Inflammatory macrophage treated with lipopolysaccharide for 1 hour (primary cell): ENCODE data around the gene KCNG1.
A peak's percentile ranks its signal among the peaks of the same experiment; 100 is the strongest.

Experiments
- DNase-seq, 2 donors: peaks; one replicate each; pipeline ENCODE4 v3.0.0-alpha.2; 2020 to 2022

Gene KCNG1

DNA sequence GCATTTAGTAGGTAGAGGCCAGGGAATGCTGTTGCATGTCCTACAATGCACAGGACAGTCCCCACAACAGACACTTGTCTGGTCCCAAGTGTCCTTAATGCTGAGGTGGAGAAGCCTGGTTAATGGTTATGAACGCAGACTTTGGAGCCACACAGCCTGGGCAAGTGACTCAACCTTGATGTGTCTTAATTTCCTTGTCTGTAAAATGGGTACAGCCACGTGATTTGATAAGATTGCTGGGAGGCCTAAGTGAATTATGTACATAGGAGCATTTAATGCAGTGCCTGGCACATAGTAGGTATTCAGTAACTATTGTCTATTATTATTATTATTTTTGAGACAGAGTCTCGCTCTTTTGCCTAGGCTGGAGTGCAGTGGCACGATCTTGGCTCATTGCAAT, 11.4 kb downstream of the KCNG1 start:
- no peak for DNase-seq

DNA sequence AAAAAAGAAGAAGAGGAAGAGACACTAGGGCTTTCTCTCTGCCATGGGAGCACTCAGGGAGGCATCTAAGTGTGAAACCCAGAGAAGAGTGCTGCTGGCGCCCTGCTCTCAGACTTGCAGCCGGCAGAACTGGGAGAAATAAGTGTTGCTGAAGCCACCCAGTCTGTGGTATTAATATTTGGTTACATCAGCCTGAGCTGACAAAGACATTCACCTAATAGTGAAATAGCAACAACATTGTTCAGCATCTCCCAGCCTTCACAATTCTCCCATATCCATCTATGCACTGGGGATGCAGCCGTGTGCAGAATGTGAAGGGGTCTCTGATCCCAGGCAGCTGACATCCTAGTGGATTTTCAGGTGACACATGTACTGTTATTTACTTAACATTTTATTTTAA, 12.0 kb downstream of the KCNG1 start:
- DNase-seq = no peak

DNA sequence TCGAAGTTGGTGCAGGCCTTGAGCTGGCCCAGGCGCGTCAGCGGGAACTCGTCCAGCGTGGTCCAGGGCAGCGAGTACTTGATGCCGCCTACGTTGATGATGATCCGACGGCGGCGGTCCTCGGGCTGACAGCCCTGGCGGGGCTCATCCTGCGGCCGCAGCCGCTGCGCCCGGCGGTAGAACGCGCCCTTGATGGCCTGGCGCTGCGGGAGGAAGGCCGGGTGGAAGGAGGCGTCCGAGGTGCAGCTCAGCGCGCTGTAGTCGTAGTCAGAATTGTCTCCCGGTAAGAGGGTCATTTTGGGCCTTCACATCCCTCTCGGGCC, 12.9 kb downstream of the KCNG1 start:
- no peak for DNase-seq

DNA sequence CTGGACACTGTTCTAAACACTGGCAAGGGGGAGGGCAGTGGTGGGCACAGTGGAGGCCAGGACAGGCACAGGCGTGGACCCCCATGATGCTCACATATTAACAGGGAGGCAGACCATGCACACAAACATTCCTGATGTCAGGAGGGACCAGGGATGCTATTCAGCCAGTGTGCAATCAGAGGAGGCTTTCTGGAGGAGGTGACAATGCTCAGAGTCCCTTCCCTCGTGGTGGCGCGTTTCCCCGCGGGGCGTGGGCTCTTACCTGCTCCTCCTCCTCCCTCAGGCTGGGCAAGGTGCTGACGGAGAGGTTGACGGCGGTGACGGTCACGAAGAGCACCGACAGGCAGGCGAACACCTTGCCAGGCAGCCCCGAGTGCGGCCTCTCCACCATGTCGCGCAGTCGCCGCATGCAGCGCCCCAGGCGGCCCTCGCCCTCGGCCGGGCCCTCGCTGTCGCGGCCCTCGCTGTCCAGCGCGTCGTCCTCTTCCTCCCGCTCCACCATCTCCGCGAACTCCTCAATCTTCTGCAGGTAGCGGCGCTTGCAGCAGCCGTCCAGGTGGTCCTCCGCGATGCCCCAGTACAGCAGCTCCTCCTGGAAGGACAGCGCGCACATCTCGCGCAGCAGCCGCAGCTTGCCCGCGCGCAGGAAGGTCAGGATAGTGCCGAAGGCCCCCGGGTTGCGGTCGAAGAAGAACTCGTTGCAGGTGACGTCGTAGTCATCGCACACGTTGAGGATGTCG, 13.4 kb downstream of the KCNG1 start:
- DNase-seq = no peak

DNA sequence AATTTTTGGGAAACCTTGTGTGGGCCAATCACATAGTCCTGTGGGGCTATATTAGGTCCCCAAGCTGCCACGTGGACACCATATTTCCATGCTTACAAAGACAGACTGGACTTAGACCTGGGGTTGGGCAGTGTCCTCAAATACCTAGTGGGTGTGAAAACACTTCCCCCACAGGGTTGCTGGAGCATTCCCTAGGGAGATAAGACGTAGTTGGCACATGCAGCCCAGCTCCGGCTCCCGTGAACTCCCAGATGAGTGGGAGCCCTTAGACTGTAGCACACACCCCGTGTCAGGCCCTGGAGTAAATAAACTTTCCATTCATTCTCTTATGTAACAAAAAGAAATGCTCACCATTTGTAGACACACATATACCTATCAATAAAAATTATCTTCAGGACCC, 14.2 kb downstream of the KCNG1 start:
- DNase-seq = no peak

DNA sequence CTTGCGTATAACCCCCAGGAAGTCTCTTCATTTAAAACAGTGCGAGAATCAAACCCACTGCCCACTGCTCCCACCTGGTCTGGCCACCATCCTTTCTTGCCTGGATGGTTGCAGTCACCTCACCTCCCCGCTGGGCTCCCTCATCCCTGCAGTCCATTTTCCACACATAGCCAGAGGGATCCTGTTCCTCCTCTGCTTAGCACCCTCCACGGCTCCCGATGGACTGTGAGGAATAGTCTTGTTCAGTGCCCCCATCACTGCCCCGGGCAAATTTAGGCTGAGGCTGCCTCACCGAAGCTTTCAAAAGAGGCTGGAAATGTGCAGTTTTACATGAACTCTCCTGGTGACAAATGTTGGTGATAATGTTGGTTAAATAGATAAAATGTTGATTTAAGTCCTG, 17.7 kb downstream of the KCNG1 start:
- DNase-seq = no peak

DNA sequence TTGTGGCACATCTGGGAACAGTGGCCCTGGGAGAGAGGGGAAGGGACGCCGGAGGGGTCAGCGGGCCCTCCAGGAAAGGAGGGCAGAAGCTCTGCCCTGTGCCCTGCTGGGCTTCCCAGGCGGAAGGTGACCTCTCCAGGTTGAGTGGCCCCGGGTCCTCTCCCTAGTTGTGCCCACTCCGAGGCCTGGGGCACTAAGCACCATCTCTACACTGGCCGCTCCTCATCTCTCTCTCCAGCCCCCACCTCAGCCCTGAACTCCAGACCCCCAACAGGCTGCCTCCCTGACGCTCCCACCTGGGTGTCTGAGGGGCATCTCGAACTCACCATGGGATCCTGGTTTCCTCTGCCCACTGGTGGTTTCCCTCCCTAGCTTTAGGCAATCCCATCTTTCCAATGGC, 18.1 kb downstream of the KCNG1 start:
- no peak for DNase-seq

DNA sequence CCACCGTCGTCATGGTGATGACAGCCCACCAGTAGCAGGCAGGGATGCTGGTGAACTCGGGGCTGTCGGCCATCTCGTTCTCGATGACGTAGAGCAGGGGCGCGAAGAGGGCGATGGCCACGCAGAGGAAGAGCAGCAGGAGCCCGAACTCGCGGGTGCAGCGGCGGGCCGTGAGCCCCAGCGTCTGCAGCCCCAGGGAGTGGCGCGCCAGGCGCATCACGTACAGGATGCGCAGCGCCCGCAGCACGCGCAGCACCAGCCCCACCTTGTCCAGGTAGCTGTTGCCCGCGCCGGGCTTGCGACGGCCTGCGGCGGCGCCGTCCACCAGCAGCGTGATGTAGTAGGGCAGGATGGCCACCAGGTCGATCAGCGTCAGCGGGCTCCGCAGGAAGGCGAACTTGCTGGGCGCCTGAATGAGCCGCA, 18.6 kb downstream of the KCNG1 start:
- DNase-seq = no peak

DNA sequence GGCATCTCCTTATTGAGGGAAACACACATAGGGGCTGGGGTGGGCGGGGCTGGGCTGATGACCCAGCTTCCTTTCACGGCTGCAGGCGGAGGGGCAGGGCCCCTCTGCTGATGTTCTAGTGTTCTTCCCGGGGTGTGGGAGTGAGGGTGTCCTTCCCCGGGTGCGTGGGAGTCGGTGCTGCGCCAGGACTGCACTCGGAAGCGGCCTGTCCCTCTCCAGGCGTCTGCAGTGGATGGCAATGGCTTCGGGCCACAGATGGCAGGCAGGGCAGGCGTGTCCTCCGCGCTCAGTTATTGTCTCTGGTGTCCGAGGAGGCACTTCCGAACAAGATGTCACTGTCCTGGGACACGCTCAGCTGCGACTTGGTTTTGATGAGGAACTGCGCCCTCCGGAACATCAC, 19.2 kb downstream of the KCNG1 start:
- DNase-seq = no peak

DNA sequence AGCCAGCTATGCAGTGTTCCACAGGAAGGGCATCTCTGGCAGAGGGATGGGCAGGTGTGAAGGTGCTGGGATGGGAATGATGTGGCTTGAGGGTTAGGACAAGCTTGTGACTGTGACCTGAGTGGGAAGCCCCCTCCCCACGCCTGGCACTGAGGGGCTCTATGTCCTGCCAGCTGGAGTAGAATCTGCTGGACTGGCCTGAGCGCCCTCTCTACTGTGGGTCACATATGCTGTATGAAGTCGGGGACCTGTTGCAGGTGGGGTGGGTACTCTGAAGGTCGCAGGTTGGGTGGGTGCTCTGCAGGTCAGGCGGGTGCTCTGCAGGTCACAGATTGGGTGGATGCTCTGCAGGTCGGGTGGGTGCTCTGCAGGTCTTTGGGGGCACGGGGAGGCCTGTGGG, 20.3 kb downstream of the KCNG1 start:
- DNase-seq = no peak

DNA sequence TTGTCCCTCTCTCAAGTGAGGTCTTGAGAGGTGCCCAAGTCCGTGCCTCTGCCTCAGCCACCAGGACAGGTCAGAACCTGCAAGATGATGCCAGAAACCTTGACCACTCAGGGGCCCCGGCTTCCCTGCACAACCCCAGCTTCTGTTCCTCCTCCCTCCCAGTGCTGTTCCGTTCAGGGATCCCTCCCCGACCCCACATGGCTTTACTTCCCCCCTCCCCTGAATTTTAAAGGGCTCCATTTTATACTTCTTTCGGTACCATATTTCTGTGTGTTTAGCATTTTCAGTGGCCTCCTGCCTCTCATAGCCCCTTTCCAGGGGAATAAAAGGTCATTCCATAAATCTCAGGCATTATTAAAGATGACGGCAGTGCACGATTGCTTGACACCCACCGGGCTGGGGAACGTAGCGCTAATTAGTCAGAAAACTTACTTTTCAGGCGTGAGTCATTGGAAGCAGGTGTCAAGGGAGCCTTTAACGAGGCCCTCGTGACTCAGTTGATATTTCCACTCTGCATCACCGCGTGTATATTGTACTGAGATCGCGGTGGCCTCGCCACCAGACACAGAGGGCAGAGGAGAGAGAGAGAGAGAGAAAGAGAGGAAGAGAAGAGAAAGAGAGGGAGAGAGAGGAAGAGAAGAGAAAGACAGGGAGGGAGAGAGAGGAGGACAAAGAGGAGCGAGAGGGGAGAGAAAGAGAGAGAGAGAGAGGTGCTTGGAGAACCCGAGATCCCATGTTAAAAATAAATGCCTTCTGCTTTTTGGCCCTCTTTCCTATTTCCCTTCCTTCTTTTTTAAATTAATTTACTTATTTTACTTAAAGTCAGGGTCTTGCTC, 21.3 kb downstream of the KCNG1 start:
- DNase-seq = no peak

DNA sequence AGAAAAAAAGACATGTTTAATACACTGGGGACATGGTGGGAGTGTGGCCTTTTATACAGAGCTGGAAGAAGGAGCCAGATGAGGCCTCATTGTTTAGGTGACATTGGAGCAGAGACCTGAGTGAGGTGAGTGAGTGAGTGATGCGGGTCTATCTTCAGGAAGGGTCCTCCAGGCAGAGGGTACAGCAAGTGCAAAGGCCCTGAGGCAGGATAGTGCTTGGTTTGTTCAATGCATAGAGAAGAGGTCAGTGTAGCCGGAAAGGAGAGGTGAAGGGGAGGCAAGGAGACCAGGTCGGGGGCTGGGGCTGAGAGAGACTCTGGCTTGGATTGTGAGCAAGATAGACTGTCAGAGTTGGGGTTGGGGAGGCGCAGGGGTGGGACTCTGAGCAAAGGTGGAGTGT, 23.6 kb downstream of the KCNG1 start:
- DNase-seq = no peak

DNA sequence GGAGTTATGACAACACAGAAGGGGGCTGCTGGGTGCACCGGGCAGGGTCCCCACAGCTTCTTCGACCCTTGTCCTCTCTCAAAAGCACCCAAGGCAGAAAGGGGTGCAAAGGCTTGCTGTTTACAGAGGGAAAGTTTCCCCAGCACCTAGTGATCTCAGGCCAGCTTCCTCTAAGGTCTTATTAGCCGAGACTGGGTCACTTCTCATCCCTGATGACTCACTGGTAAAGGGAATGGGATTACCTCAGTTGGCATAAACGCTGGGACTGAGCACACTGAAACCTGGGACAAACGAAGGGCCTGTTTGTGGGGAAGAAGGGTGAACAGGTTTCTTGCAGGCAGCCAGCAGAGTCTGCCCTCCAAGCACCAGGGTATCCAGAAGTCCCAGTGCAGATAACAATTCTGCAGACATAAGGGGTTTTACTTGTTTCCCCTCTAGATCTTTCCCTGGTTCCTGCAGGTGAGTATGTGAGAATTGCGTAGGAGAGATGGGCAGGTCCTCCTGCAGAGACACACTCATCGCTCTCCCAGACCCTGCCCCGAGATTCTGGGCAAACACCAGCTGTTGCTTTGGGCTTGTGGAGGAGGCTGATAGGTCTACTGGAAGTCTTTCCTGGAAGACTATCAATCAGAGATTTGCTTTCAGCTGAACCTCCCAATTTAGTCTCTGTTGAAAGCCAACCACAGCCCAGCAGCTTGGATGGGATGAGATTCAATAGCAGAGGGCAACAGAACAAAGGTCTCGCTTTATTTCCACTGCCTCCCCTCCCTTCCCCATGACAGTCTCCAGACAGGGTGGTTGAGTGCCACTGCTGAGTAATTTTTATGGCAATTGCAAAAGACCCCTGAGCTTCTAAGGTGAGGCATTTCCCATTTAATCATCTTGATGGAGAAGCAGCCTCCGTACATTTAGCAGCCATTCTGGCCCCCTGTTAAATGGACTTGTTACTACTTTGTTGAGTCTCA, 25.7 kb downstream of the KCNG1 start:
- DNase-seq = no peak

DNA sequence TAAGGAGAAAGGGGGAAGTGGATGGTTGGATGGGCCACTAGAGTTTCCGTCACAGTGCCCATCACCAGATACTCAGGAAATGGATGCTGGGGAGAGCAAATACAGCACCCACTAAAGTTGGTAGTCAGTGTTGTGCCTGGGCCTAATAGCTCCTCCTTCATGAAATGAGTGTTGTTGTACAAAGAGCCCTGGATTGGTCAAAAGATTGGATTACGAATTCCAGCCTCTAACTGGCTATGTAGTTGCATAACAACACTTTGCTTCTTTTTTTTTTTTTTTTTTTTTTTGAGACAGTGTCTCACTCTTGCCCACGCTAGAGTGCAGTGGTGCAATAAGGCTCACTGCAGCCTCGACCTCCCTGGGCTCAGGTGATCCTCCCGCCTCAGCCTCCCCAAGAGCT, 27.4 kb downstream of the KCNG1 start:
- no peak for DNase-seq

DNA sequence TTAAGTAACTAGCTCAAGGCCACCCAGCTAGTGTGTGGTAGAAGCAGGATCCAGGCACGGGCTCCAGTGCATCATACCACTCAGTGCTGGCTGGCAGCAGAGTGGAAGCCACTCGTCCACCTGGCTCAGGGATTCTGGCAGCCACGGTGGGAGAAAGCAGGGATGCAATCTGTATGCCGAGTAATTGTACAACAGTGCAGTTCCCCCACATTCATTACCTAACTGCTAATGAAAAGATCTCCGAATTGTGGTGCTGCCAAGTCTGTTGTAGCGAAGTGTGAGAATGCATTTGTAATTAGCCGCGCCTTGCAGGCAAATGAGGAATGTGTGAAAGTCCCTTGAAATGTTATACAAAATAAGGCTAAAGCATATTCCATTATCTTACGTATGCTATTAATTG, 29.0 kb downstream of the KCNG1 start:
- no peak for DNase-seq

DNA sequence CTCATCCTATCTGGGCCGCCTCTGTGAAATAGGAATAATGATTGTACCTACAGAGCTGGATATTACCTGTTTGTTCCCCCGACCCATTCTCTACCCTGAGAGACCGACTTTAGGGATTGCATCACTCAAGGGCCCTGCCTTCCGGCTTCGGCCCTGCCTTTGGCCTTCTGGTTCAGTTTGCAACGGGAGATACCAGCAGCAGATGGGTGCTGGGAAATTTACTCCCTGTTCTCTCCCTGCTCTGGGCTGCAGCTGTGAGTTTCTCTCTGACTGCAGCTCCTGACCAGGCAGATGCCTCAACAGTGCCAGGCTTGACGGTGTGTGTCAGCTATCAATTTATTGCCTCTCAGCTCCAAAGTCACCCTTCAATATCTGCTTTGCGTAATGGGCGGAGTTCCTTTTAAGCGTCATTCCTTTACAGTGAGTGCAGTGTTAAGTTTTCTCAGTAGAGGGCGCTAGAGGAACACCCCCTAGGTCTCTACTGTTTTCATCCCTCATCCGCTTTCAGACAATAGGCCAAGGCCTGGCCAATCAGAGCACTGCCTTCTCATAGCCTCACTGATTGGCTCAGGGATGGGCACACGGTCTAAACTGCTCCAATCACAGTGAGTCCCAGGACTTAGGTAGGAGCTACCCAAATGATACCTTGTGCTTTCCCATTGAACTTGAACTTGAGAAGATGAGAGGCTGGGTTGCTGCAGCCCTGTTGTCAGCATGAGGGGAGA, 30.0 kb downstream of the KCNG1 start:
- DNase-seq = peak; percentile 22 to 77

DNA sequence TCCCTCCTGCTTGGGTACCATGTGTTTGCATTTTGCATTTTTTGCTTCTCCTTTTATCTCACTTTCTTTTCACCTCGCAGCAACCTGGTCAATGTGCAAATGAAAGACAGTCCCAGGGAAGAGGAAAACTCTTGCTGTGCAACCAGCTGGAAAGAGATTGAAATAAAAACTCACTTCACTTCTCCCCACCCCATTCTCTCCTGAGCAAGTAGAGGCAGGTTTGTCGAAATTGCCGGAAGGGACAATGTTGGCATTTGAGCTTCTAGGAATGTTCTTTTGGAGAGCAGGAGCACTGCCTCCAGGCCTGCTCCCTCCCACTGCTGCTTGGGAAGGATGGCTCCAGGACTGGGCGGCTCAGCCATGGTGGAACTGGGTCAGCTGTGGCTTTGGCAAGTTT, 30.6 kb downstream of the KCNG1 start:
- no peak for DNase-seq

DNA sequence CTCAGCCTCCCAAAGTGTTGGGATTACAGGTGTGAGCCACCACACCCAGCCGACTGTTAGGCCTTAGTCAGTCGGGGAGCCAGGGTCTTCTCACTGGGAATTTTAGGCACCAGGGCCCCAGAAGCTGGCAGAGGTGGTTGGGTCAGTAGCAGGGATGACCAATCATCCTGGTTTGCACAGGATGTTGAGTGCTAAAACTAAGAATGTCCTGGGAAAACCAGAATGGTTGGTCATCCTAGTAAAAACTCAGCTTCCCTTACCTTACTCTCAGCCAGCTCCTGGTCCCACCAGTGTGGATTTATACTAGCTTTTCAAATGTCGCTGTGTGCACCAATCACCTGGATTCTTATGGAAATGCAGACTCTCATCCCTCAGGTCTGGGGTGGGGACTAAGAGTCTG, 31.8 kb downstream of the KCNG1 start:
- no peak for DNase-seq

DNA sequence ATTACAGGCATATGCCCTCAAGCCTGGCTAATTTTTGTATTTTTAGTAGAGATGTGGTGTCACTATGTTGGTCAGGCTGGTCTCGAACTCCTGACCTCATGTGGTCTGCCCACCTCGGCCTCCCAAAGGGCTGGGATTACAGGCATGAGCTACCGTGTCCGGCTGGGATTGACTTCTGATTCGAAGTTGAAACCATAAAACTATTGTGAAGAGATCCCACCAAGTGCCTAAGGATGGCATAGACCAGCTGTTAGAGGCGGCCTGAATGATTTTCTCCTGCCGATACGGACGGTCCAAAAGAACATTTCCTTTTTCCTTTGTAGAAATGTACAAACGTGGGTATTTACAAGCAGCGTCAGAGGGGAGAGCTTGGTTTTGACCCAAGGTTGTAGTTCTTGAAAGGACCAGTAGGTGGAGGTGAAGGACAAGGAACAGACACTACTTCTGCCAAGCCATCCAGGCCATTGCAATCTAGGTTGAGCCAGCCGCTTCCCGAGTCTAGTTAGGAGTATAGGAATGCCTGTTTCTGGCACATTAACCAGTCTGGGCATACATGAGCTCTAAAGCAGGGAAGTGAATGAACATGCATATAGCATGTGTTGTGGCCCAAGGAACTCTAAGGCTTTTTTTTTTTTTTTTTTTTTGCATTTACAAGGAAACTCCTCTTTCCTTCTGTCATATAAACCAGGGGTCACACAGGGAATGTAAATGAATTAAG, 35.3 kb downstream of the KCNG1 start:
- peak; percentile 65 to 95 for DNase-seq

DNA sequence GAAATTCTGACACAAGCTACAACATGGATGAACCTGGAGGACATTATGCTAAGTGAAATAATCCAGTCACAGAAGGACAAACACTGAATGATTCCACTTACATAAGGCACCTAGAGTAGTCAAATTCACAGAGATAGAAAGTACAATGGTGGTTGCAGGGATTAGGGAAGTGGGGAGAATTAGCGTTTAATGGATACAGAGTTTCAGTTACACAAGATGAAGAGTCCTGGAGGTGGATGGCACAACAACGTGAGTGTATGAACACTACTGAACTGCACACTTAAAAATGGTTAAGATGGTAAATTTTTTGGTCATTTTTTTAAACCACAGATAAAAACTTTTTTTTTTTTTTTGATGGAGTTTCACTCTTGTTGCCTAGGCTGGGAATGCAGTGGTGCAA, 39.6 kb downstream of the KCNG1 start:
- peak; percentile 44 to 56 for DNase-seq

DNA sequence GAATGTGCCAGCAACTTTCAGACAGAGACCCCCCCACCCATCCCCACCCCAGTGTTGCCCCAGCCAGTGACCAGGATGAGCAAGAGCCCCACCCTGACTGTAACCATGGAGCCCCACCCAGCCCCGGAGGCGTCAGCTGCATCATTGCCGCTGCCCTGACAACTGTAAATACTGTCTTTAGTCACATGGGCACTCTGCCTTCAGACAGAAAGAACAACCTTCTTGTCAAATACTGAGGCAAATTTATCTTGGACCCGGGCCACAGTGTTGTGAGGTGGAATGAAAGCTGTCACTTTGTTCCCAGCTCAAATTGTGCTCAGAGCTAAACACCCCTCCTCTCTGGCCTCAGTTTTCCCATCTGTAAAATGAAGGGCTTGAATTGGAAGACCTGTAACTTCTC, 40.5 kb downstream of the KCNG1 start:
- DNase-seq = peak; percentile 54 to 57

DNA sequence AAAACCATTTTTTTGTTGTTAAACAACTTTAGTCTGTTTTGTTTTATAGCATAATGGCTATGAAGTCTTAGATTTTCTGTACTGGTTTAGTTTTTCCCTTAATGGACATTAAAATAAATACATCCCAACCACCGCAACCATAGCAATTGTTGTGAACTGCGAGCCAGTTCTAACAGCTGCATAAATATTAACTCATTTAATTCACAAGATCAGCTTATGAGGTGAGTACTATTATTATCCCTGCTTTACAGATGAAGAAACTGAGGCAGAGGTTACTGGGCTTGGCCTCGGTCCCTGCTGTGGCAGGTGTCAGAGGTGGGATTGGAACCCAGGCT, 41.2 kb downstream of the KCNG1 start:
- no peak for DNase-seq
